GM18867 (cell line): ENCODE results near the gene RBM48.
"Not testable (repeated sequence)": the region's sequence is repeated elsewhere in the genome, so short reads cannot be mapped to it uniquely, and the experiment has no call there.

Source experiments
- ATAC-seq: cut with Tn5 transposase; IDR thresholded peaks from one replicate; pipeline ENCODE4 v1.9.1; 2021; ENCODE audit warnings: mild to moderate bottlenecking, moderate library complexity; ENCODE audit not compliant: unreplicated experiment

RBM48 gene

GRCh38 chr7:92528188-92528957 lies at the start of gene RBM48, which contains the start of gene PEX1:
Gene RBM48, plus strand, starts transcription at chr7:92528795. Its CDS starts 19 bp downstream, at chr7:92528814.
Gene PEX1, minus strand, starts transcription at chr7:92528520. Its CDS starts 85 bp downstream, at chr7:92528435.
- peak; percentile 92 for ATAC-seq

- not testable (repeated sequence) for ATAC-seq
Observed at GRCh38 chr7:92479146-92479545, 49.4 kb upstream of the RBM48 start.

- ATAC-seq, result not testable (repeated sequence)
Observed at GRCh38 chr7:92483624-92484023, 45.0 kb upstream of the RBM48 start.

- ATAC-seq, result not testable (repeated sequence)
Observed at GRCh38 chr7:92484226-92484625, 44.4 kb upstream of the RBM48 start.

DNA sequence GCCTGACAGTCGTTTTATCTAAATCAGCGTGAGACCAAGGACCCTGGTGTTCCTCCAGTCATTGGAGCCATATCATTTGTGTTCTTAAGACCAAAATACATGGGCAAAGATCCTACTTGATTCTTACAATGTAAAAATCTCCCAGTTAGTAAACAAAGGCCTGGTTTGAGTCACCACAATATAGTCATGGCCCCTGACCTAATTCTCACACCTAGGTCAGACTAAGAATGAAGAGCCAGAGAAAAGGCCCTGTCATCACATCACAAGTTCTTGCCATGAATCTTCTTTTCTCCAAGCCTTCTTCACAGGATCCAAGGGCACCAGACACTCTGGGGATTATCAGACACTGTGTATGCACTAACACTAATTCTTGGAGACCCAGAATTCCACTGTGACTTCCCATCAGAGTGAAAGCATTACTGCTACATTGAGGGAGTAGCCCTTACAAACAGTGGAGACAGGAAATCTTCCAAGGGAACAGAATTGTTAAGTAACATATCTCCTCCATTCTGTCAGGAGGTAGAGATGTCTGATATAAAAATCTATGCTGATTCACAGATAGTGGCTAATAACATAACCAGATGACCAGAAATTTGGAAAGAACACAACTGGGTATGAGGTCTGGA lies 43.2 kb upstream of the RBM48 start:
- ATAC-seq, result no peak

- ATAC-seq, result no peak
Observed at GRCh38 chr7:92485974-92486373, 42.6 kb upstream of the RBM48 start.

- no peak for ATAC-seq
Observed at GRCh38 chr7:92487804-92488203, 40.8 kb upstream of the RBM48 start.

GRCh38 chr7:92489634-92490033 lies 39.0 kb upstream of the RBM48 start:
- no peak for ATAC-seq

DNA sequence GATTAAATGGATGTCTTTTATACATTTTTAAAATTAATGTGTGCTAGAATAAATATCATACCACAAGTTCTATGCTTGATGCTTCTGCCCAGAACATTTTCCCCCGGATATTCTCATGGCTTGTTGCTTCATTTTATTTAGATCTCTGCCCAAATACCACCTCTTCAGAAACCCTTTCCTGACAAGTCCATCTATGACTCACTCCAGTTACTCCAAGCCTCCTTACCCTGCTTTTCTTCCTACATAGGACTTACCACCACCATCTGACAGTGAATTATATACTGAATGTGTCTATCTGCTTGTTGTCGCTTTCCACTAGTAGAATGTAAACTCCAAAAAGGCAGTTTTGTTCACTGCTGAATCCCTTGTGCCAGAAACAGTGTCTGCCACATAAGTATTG lies 31.7 kb upstream of the RBM48 start:
- no peak for ATAC-seq

DNA sequence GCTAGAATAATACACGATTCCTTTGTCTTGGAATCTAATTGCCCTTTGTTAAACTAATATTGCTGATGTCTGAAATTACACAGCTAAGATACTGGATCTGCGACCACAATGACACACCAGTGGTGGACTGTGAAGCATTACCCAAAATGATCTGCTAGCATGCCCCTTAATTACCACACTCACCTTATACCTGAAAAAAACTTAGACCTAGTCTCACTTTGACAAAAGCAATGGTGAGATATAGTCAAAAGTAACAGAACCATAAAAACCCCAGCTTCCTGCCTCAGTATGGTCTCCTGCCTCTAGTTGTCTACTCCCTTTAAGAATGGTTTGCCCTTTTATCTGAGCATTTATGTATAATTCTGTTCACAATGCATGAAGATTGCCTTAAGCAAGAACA lies 30.0 kb upstream of the RBM48 start:
- no peak for ATAC-seq

GRCh38 chr7:92503767-92504166 lies 24.8 kb upstream of the RBM48 start:
- no peak for ATAC-seq

DNA sequence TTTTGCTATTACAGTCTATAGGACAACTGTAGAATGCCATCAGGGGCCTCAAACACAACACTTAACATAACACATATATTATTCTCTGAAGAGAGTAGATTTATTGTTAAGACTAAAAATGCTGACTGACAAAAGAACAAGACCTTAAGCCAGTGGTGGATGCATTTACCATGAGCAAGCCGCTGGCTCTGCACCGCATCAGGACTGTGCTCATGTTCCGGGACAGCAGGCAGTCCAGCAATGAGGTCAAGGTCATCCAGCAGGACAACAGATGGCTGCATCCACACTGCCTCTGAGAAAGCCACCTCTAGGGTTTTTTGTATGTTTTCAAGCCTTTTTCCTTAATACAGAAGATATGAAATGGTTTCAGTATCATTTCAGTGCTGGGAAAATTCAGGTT lies 24.0 kb upstream of the RBM48 start:
- no peak for ATAC-seq

DNA sequence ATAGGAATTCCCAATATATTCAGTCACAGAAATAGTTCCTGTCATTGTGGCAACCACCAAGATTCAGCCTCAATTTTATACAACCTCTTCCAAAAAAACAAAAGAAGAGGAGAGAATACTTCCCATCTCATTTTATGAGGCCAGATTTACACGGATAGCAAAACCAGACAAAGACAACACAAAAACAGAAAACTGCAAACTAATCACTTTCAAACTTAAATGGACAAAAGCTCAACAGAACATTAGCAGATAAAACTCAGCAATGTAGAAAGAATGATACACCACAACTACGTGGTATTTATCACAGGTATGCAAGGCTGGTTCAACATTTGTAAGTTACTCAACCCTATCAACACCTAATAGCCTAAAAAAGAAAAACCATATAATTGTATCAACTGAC lies 22.2 kb upstream of the RBM48 start:
- ATAC-seq, result no peak

- no peak for ATAC-seq
Observed at GRCh38 chr7:92508946-92509345, 19.6 kb upstream of the RBM48 start.

- no peak for ATAC-seq
Observed at GRCh38 chr7:92513167-92513902, 15.3 kb upstream of the RBM48 start.

DNA sequence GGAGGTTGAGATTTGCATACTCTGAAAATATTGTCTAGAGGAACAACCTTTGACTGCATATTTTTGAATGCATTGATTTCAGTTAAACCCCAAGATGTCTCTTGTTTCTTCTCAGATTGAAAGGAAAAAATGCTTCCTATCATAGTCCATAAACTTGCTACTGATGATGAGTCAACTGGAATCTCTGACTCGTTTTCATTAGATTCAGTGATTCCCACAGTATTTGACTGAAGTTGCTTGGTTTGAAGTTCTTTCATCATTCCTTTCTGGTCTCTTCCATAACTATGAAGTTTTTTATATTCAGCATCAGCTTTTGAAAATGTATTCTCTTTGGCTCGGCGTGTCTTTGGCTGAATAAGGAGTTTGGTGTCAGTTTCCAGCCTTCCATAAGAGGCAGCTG lies 11.0 kb upstream of the RBM48 start:
- ATAC-seq, result no peak

GRCh38 chr7:92520024-92520423 lies 8.6 kb upstream of the RBM48 start:
- no peak for ATAC-seq

DNA sequence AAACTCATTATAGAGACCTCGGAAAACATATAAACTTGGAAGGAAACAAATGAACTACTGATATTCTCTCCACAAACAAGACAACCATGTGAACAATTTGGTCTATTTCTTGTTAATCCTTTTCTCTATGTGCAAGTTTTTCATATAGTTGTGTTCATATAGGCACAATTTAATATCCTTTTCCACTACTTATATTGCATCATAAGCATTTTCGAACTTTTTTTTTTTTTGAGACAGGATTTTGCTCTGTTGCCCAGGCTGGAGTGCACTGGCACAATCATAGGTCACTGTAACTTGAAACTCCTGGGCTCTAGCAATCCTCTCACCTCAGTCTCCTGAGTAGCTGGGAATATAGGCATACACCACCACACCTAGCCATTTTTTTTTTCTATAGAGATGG lies 5.5 kb upstream of the RBM48 start:
- ATAC-seq, result no peak

DNA sequence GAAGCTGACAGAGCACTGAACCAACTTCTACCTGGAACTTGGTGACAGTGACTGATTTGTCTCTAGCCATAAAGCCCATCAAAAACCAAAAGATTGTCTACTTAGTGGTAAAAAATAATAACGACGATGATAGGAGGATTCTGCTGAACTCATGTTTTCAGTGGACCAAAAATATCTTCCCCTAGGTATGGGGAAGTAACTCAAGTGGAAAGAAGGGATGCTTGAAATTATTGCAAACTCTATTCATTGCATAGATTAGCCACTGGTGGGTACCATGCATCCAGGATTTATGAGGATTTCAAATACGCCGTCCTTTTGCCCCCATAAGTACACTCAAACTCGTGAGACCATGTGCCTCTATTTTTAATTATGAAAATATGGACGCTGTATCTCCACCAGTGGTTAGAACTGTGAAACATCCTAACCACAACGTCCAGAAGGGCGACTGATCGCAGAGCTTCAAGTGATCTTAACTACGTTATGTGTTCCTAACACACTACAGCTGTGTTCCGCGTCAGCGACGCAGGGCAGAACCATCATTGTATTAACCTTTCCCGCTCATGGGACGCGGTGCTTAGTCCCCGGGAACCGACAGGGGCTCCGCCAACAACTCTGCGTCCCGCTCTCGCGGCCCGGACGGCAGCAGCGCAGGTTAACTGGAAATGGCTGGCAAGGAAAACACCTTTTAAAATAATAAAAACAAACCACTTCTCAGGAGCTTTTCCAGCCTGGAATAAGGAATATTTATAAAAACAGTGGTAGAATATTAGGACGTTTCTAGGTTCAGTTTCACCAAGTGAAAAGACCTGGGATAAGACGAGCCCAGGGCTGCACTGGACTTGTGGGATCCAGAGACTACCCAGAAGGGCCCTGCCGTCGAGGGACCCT lies 1.1 kb upstream of the RBM48 start:
- peak; percentile 37 for ATAC-seq

DNA sequence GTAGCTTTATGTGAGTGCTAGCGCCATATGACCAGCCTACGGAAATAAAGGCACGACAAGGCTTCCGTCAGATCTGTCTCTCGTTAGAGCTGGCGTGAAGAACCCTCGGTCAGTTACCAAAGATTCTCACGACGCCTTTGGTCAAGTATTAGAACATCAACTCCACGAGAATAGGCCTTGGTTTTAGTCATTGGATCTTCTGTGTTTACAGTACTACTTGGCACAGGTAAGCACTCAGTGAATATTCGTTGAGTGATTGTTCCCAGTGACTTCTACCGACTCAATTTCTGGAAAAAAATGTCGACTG lies 316 bp downstream of the RBM48 start:
- ATAC-seq, result no peak

DNA sequence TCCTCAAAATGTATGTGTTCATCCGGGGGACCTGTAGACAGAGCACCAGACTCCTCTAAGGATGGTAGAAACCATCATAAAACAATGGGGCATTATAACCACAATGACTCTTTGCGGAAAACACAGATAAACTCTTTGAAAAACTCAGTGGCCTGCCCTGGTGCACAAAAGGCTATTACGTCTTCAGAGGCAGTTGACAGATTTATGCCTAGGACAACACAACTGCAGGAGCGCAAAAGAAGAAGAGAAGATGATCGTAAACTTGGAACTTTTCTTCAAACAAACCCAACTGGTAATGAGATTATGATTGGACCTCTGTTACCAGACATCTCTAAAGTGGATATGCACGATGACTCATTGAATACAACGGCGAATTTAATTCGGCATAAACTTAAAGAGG lies 6.0 kb downstream of the RBM48 start:
- ATAC-seq, result no peak
